CD4-positive, alpha-beta T cell (primary cell): Measurements from ENCODE around the gene VEPH1. TPM values are rescaled to one million over a fixed set of nuclear protein-coding genes. Genes with fewer than 3 reads are reported as not detected.

ENCODE experiments used
- ATAC-seq: fragments of 200-7000 bp; cut with Tn5 transposase; one replicate; pipeline ENCODE4 v1.10.0; 2022; ENCODE audit warnings: mild to moderate bottlenecking; ENCODE audit not compliant: poor library complexity
- CTCF ChIA-PET: fragments of 350-600 bp; sonication (Branson Sonifier 250); formaldehyde crosslinking; loops from one replicate; lab custom pipeline; 2021; ENCODE audit warnings: antibody characterized with exemption, inconsistent platforms; lab: Charles Lee
- POLR2A ChIA-PET: fragments of 350-600 bp; sonication (Branson Sonifier 250); formaldehyde crosslinking; loops from one replicate; lab custom pipeline; 2021; ENCODE audit warnings: antibody characterized with exemption, inconsistent platforms; lab: Charles Lee
- DNase-seq, 14 experiments: peaks; one replicate each; pipeline ENCODE4 v3.0.0-alpha.2; 2013 to 2020; ENCODE audit warnings: mixed read lengths in 2 of 14
- H3K27ac ChIP-seq, 2 donors: one replicate each; pipeline versions ENCODE4 v1.5.1 to v1.7.0; 2013; ENCODE audit warnings: low read length in 2 of 2, low read depth in 1 of 2, mild to moderate bottlenecking in 1 of 2
- H3K27me3 ChIP-seq, 2 experiments: 1 replicate in 1 of 2; 2 replicates in 1 of 2; pipeline versions ENCODE4 v1.6.1 to v1.7.0; 2013; ENCODE audit warnings: low read length in 2 of 2, control low read depth in 1 of 2, mild to moderate bottlenecking in 1 of 2, moderate library complexity in 1 of 2; ENCODE audit not compliant: insufficient read depth in 2 of 2, control insufficient read depth in 1 of 2
- H3K36me3 ChIP-seq: one replicate; pipeline ENCODE4 v1.6.1; 2013; ENCODE audit warnings: low read length, control low read depth; ENCODE audit not compliant: insufficient read depth
- H3K4me1 ChIP-seq: one replicate; pipeline ENCODE4 v1.6.1; 2013; ENCODE audit warnings: low read length, control low read depth; ENCODE audit not compliant: insufficient read depth
- H3K4me3 ChIP-seq: one replicate; pipeline ENCODE4 v1.5.1; 2013; ENCODE audit warnings: mild to moderate bottlenecking, low read length, moderate library complexity
- H3K9me3 ChIP-seq, 2 experiments: 1 replicate in 1 of 2; 2 replicates in 1 of 2; pipeline versions ENCODE4 v1.6.1 to v1.7.0; 2013; ENCODE audit warnings: low read length in 2 of 2, mild to moderate bottlenecking in 2 of 2, control low read depth in 1 of 2, moderate library complexity in 1 of 2; ENCODE audit not compliant: control insufficient read depth in 1 of 2, insufficient read depth in 1 of 2
- H3K27ac Mint-ChIP-seq: one replicate; pipeline ENCODE4 v1.8.0; 2020; ENCODE audit warnings: mixed read lengths
- H3K27me3 Mint-ChIP-seq: one replicate; pipeline ENCODE4 v1.8.0; 2021; ENCODE audit warnings: mixed read lengths
- H3K36me3 Mint-ChIP-seq: one replicate; pipeline ENCODE4 v1.8.0; 2021; ENCODE audit warnings: low read depth, mixed read lengths
- H3K4me1 Mint-ChIP-seq: one replicate; pipeline ENCODE4 v1.8.0; 2021; ENCODE audit warnings: low read depth, mixed read lengths
- H3K4me3 Mint-ChIP-seq: one replicate; pipeline ENCODE4 v1.8.0; 2020; ENCODE audit warnings: mild to moderate bottlenecking, mixed read lengths
- H3K9me3 Mint-ChIP-seq: one replicate; pipeline ENCODE4 v1.8.0; 2020; ENCODE audit warnings: mixed read lengths
- CTCF ChIP-seq: fragments of 200-600 bp; IDR thresholded peaks from one replicate; pipeline ENCODE4 v1.8.0; 2022; ENCODE audit warnings: antibody characterized with exemption, mild to moderate bottlenecking
- intact Hi-C, 2 experiments: fragments of 100-400 bp; cut with DNase I in 1 of 2; cut with micrococcal nuclease in 1 of 2; formaldehyde crosslinking; loops; one replicate each; pipeline versions ENCODE4 v1.15.1 to v1.9.0; 2023 to 2025; cut with DNase I, micrococcal nuclease
- total RNA-seq, 174 experiments: library from RNA in 2 of 174; stranded (reverse) in 2 of 174; gene quantifications; one replicate each; pipeline ENCODE4 v1.2.3 and lab custom pipeline; 2021 to 2026

VEPH1 gene
- total RNA-seq, 2 experiments from 2014 or later: not detected

GRCh38 chr3:157500232-157500631 lies 3.0 kb downstream of the VEPH1 start:
- H3K4me3 Mint-ChIP-seq: no peak overlapping the region
- POLR2A ChIA-PET: no interaction called here

GRCh38 chr3:157499342-157499963 lies 3.8 kb downstream of the VEPH1 start:
- Histone ChIP-seq H3K27ac (no peak overlapping the region), H3K4me3 (no peak overlapping the region), H3K9me3 (no peaks in the 10 kb centered on the region), H3K27me3 (peaks cover 7 to 35% of the 10 kb centered on the region in 2 experiments), H3K4me1 (peaks cover 3% of the 10 kb centered on the region), H3K36me3 (no peaks in the 10 kb centered on the region)
- no peak overlapping the region for H3K27ac Mint-ChIP-seq
- DNase-seq (no peak), ATAC-seq (no peak)
- H3K4me1 Mint-ChIP-seq: peaks cover 9% of the 10 kb centered on the region
- peaks cover 56% of the 10 kb centered on the region for H3K27me3 Mint-ChIP-seq
- no peaks in the 10 kb centered on the region for H3K36me3 Mint-ChIP-seq
- no peak for TF ChIP-seq CTCF
- H3K4me3 Mint-ChIP-seq: no peak overlapping the region
- POLR2A ChIA-PET: no interaction called here
- intact Hi-C loops: no loop called here
- H3K9me3 Mint-ChIP-seq: no peaks in the 10 kb centered on the region
- CTCF ChIA-PET: no interaction called here

More at GRCh38 chr3:157500232-157500631, 3.0 kb downstream of the VEPH1 start:
- Mint-ChIP-seq H3K27ac (no peak overlapping the region), H3K36me3 (no peaks in the 10 kb centered on the region), H3K4me1 (peaks cover 9% of the 10 kb centered on the region), H3K27me3 (peaks cover 53% of the 10 kb centered on the region), H3K9me3 (no peaks in the 10 kb centered on the region)
- peaks cover 3% of the 10 kb centered on the region for H3K4me1 ChIP-seq
- H3K27ac ChIP-seq: no peak overlapping the region
- no peaks in the 10 kb centered on the region for H3K9me3 ChIP-seq
- intact Hi-C loops: no loop called here
- no peaks in the 10 kb centered on the region for H3K36me3 ChIP-seq
- no peak for TF ChIP-seq CTCF
- no peak for DNase-seq
- H3K4me3 ChIP-seq: no peak overlapping the region
- peaks cover 7 to 35% of the 10 kb centered on the region in 2 experiments for H3K27me3 ChIP-seq
- CTCF ChIA-PET: no interaction called here
- ATAC-seq: no peak

- no peaks in the 10 kb centered on the region for H3K36me3 Mint-ChIP-seq
- peaks cover 3% of the 10 kb centered on the region for H3K4me1 ChIP-seq
- H3K4me3 ChIP-seq: no peak overlapping the region
- DNase-seq (no peak), ATAC-seq (no peak)
- no peak overlapping the region for H3K4me3 Mint-ChIP-seq
- ChIA-PET CTCF (no interaction called here), POLR2A (no interaction called here)
- H3K9me3 Mint-ChIP-seq: no peaks in the 10 kb centered on the region
- no peak for TF ChIP-seq CTCF
- no peaks in the 10 kb centered on the region for H3K9me3 ChIP-seq
- intact Hi-C loops: no loop called here
- H3K4me1 Mint-ChIP-seq: peaks cover 9% of the 10 kb centered on the region
- H3K27ac ChIP-seq: no peak overlapping the region
- no peaks in the 10 kb centered on the region for H3K36me3 ChIP-seq
- no peak overlapping the region for H3K27ac Mint-ChIP-seq
- H3K27me3 Mint-ChIP-seq: peaks cover 56% of the 10 kb centered on the region
- peaks cover 7 to 35% of the 10 kb centered on the region in 2 experiments for H3K27me3 ChIP-seq
Measured at GRCh38 chr3:157498371-157498770, 4.8 kb downstream of the VEPH1 start.
